ENCODE data around the gene EIF5B.
"Not testable (repeated sequence)": the region's sequence is repeated elsewhere in the genome, so short reads cannot be mapped to it uniquely, and the experiment has no call there.

EIF5B gene

GRCh38 chr2:99337113-99338028 lies at the start of gene EIF5B:
Gene EIF5B, plus strand, starts transcription at chr2:99337389. Its CDS starts 166 bp downstream, at chr2:99337555.
- DNase-seq = peak; percentile 92

- DNase-seq = no peak
Measured at GRCh38 chr2:99297994-99298393, 39.2 kb upstream of the EIF5B start.

- DNase-seq = no peak
Measured at GRCh38 chr2:99299580-99299979, 37.6 kb upstream of the EIF5B start.

- DNase-seq = not testable (repeated sequence)
Measured at GRCh38 chr2:99301097-99301496, 36.1 kb upstream of the EIF5B start, which contains the start of gene LYG1. Gene LYG1, minus strand, starts transcription at chr2:99301197. Its CDS starts 5,527 bp downstream, at chr2:99295670.

- no peak for DNase-seq
Measured at GRCh38 chr2:99317161-99317872, 19.9 kb upstream of the EIF5B start.

GRCh38 chr2:99317873-99318200 lies 19.4 kb upstream of the EIF5B start:
- not testable (repeated sequence) for DNase-seq

GRCh38 chr2:99325384-99325783 lies 11.8 kb upstream of the EIF5B start:
- no peak for DNase-seq

GRCh38 chr2:99335911-99336803 lies 1.0 kb upstream of the EIF5B start, which contains the start of gene TXNDC9:
Gene TXNDC9, minus strand, starts transcription at chr2:99336333. Its CDS starts 3,123 bp downstream, at chr2:99333210.
- DNase-seq = peak; percentile 99

- DNase-seq = no peak
Measured at GRCh38 chr2:99336804-99337112, 431 bp upstream of the EIF5B start.

GRCh38 chr2:99338029-99338585 lies 918 bp downstream of the EIF5B start:
- peak; percentile 10 for DNase-seq

- no peak for DNase-seq
Measured at GRCh38 chr2:99340669-99341236, 3.6 kb downstream of the EIF5B start.

GRCh38 chr2:99342536-99342935 lies 5.3 kb downstream of the EIF5B start:
- no peak for DNase-seq

GRCh38 chr2:99345446-99345845 lies 8.3 kb downstream of the EIF5B start:
- not testable (repeated sequence) for DNase-seq

- no peak for DNase-seq
Measured at GRCh38 chr2:99346218-99346617, 9.0 kb downstream of the EIF5B start.

- DNase-seq = no peak
Measured at GRCh38 chr2:99348173-99348572, 11.0 kb downstream of the EIF5B start.

- DNase-seq = no peak
Measured at GRCh38 chr2:99350194-99350593, 13.0 kb downstream of the EIF5B start.

- no peak for DNase-seq
Measured at GRCh38 chr2:99354070-99354469, 16.9 kb downstream of the EIF5B start.

GRCh38 chr2:99354825-99355224 lies 17.6 kb downstream of the EIF5B start:
- DNase-seq = not testable (repeated sequence)

GRCh38 chr2:99356853-99357252 lies 19.7 kb downstream of the EIF5B start:
- no peak for DNase-seq

- no peak for DNase-seq
Measured at GRCh38 chr2:99365661-99366060, 28.5 kb downstream of the EIF5B start.

- not testable (repeated sequence) for DNase-seq
Measured at GRCh38 chr2:99368854-99369253, 31.7 kb downstream of the EIF5B start.

- DNase-seq = no peak
Measured at GRCh38 chr2:99373144-99373543, 36.0 kb downstream of the EIF5B start.

Measured in NCI-H2227 treated with DMSO at 0.1 percent for 48 hours (cell line).